ENCODE data around the gene VTCN1. TPM values are rescaled to one million over a fixed set of nuclear protein-coding genes. Genes with fewer than 3 reads are reported as not detected.

Gene VTCN1
- total and polyA plus RNA-seq, 9 donors = 0.04 to 2.0 (median 0.11) TPM; not detected in 1

Other genes starting within 250 kb of the VTCN1 start
- 3.5 TPM for gene CD101, start 209.2 kb downstream of the VTCN1 start, total RNA-seq
- 1 to 10 TPM; 4.7 to 8.4 (median 5.3) TPM for gene CD101, start 209.2 kb downstream of the VTCN1 start, polyA plus RNA-seq (ENCODE audit: insufficient read depth in 1 of 8, insufficient read length in 8 of 8, low replicate concordance in 1 of 8)
- gene TTF2, start 150.6 kb downstream of the VTCN1 start, total RNA-seq = 12.1 TPM
- 10 to 100 TPM in 6 of 8 donors, 1 to 10 TPM in 2; 7.5 to 15.3 (median 10.8) TPM for gene TTF2, start 150.6 kb downstream of the VTCN1 start, polyA plus RNA-seq (ENCODE audit: insufficient read depth in 1 of 8, insufficient read length in 8 of 8, low replicate concordance in 1 of 8)
- gene TRIM45, start 89.2 kb downstream of the VTCN1 start, total RNA-seq = 16.7 TPM
- gene TRIM45, start 89.2 kb downstream of the VTCN1 start, polyA plus RNA-seq (ENCODE audit: insufficient read depth in 1 of 8, insufficient read length in 8 of 8, low replicate concordance in 1 of 8) = 10 to 100 TPM; 15.7 to 25.5 (median 21.5) TPM
- gene MAN1A2, start 156.5 kb upstream of the VTCN1 start, total RNA-seq = 33.6 TPM
- gene MAN1A2, start 156.5 kb upstream of the VTCN1 start, polyA plus RNA-seq (ENCODE audit: insufficient read depth in 1 of 8, insufficient read length in 8 of 8, low replicate concordance in 1 of 8) = 10 to 100 TPM; 14.6 to 29.0 (median 25.1) TPM

Data from muscle of leg (tissue), 9 donors.